Panc1 (cell line): ENCODE results near the gene TSC2. TPM values are rescaled to one million over a fixed set of nuclear protein-coding genes. Genes with fewer than 3 reads are reported as not detected.

Experiments
- ATAC-seq: fragments of 200-7000 bp; cut with Tn5 transposase; 2 replicates; pipeline ENCODE4 v1.9.1; 2020; ENCODE audit warnings: mild to moderate bottlenecking, moderate library complexity
- BruUV-seq: library from RNA; stranded (reverse); fragments of 400-500 nt; replicated peaks from 2 replicates; lab custom pipeline; 2021; lab: Mats Ljungman, UMichigan
- CTCF ChIA-PET: fragments of 300-600 bp; sonication (Branson Sonifier 250); formaldehyde crosslinking; loops from one replicate; lab custom pipeline; 2022; ENCODE audit warnings: antibody characterized with exemption; lab: Charles Lee
- POLR2A ChIA-PET: fragments of 300-600 bp; sonication (Branson Sonifier 250); formaldehyde crosslinking; loops from one replicate; lab custom pipeline; 2022; ENCODE audit warnings: antibody characterized with exemption; lab: Charles Lee
- DNase-seq: peaks from one replicate; pipeline ENCODE4 v3.0.0-alpha.2; 2010; ENCODE audit warnings: low read depth, low spot score
- H3K27ac ChIP-seq: 2 replicates; pipeline ENCODE4 v1.5.1; 2011; ENCODE audit warnings: mild to moderate bottlenecking, low read length, inconsistent platforms
- H3K27me3 ChIP-seq: fragments of 200-500 bp; sonication (Bioruptor generic); 2 replicates; pipeline ENCODE4 v1.6.0; 2014; ENCODE audit warnings: low read length, inconsistent platforms; ENCODE audit not compliant: control insufficient read depth, insufficient read depth
- H3K36me3 ChIP-seq: fragments of 200-500 bp; sonication (Bioruptor generic); 2 replicates; pipeline ENCODE4 v1.5.1; 2014; ENCODE audit warnings: inconsistent platforms, mild to moderate bottlenecking, low read length, moderate library complexity; ENCODE audit not compliant: control insufficient read depth, insufficient read depth
- H3K4me1 ChIP-seq: 2 replicates; pipeline ENCODE4 v1.5.1; 2011; ENCODE audit warnings: inconsistent platforms, mild to moderate bottlenecking, low read length, moderate library complexity; ENCODE audit not compliant: control insufficient read depth, insufficient read depth
- H3K4me3 ChIP-seq, 2 experiments: 2 replicates each; pipeline ENCODE4 v1.5.1; 2011 to 2012; ENCODE audit warnings: low read depth in 2 of 2, low read length in 2 of 2, mild to moderate bottlenecking in 2 of 2, inconsistent platforms in 1 of 2, moderate library complexity in 1 of 2
- H3K9me3 ChIP-seq: fragments of 200-500 bp; sonication (Bioruptor generic); 2 replicates; pipeline ENCODE4 v1.5.1; 2014; ENCODE audit warnings: low read depth, mild to moderate bottlenecking, inconsistent platforms, low read length, moderate library complexity; ENCODE audit not compliant: control insufficient read depth, insufficient read depth
- POLR2AphosphoS5 ChIP-seq: IDR thresholded peaks from 2 replicates; pipeline ENCODE4 v1.6.1; 2012; ENCODE audit warnings: mild to moderate bottlenecking, low read depth, low read length, moderate library complexity
- SIN3A ChIP-seq: IDR thresholded peaks from 2 replicates; pipeline ENCODE4 v1.6.1; 2012; ENCODE audit warnings: low read depth, mild to moderate bottlenecking, low read length, moderate library complexity, borderline replicate concordance; ENCODE audit not compliant: insufficient read depth
- TCF7L2 ChIP-seq: IDR thresholded peaks from 2 replicates; pipeline ENCODE4 v1.6.1; 2011; ENCODE audit warnings: mild to moderate bottlenecking, low read depth, low read length, inconsistent platforms
- in situ Hi-C: cut with HindIII; loops from 2 replicates; pipeline ENCODE4 v1.10.0; 2016; ENCODE audit warnings: low sequenced_read_pairs, low pct_unique_long_range_greater_than_20kb
- intact Hi-C: fragments of 100-400 bp; cut with micrococcal nuclease; formaldehyde crosslinking; loops from one replicate; pipeline ENCODE4 v1.10.0; 2022; ENCODE audit not compliant: unreplicated experiment
- total RNA-seq: library from RNA; stranded (reverse); gene quantifications from one replicate; pipeline ENCODE4 v1.2.1, GENCODE V29; 2021; ENCODE audit not compliant: unreplicated experiment
- TF ChIP-seq, protein P1 (sequence below): fragments of 450-650 bp; IDR thresholded peaks from 2 replicates; pipeline ENCODE4 v1.5.1; 2017; ENCODE audit warnings: mild to moderate bottlenecking
- TF ChIP-seq, protein P2 (sequence below), 2 experiments: IDR thresholded peaks; 2 replicates each; pipeline ENCODE4 v1.6.1; 2011 to 2012; ENCODE audit warnings: low read depth in 2 of 2, control low read depth in 1 of 2, low read length in 1 of 2, mild to moderate bottlenecking in 1 of 2, moderate library complexity in 1 of 2; ENCODE audit not compliant: insufficient read depth in 1 of 2

Gene TSC2
- total RNA-seq, 1 experiment from 2014 or later: 115 TPM

DNA sequence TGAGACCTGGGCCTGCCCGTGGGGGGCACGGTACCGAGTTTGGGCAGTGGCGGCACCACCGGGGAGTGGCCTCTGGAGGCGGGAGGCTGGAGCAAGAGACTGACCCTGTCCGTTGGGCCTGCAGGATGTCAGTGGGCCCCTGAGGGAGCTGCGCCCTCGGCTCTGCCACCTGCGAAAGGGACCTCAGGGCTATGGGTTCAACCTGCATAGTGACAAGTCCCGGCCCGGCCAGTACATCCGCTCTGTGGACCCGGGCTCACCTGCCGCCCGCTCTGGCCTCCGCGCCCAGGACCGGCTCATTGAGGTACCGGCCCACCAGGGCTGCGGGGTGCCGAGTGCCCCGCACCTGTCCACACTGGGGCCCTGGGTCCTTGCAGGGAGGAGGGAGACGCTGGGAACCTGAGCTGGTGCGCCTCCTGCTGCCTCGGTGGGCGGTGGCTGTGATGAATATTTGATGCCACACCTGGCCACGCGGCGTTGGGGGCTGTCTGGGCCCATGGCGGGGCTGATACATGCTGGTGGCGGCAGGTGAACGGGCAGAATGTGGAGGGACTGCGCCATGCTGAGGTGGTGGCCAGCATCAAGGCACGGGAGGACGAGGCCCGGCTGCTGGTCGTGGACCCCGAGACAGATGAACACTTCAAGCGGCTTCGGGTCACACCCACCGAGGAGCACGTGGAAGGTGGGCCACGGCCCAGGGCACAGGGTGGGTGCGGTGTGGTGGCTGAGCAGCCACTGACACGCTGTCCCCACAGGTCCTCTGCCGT is 11.4 kb upstream of the TSC2 start:
- Histone ChIP-seq H3K4me1 (peaks cover 77% of the 10 kb centered on the region), H3K27ac (peak overlapping the region; percentile 91), H3K9me3 (no peaks in the 10 kb centered on the region), H3K4me3 (no peak overlapping the region), H3K36me3 (no peaks in the 10 kb centered on the region), H3K27me3 (no peaks in the 10 kb centered on the region)
- in situ Hi-C loops (no loop called here), intact Hi-C loops (no loop called here)
- ChIA-PET POLR2A (no interaction called here), CTCF (no interaction called here)
- DNase-seq (no peak), ATAC-seq (peak; percentile 0; the same call in 1 of the 2 replicates)
- no TSS peak for BruUV-seq
- TF ChIP-seq POLR2AphosphoS5 (no peak), SIN3A (no peak), TCF7L2 (no peak)
- TF ChIP-seq, protein P1, sequence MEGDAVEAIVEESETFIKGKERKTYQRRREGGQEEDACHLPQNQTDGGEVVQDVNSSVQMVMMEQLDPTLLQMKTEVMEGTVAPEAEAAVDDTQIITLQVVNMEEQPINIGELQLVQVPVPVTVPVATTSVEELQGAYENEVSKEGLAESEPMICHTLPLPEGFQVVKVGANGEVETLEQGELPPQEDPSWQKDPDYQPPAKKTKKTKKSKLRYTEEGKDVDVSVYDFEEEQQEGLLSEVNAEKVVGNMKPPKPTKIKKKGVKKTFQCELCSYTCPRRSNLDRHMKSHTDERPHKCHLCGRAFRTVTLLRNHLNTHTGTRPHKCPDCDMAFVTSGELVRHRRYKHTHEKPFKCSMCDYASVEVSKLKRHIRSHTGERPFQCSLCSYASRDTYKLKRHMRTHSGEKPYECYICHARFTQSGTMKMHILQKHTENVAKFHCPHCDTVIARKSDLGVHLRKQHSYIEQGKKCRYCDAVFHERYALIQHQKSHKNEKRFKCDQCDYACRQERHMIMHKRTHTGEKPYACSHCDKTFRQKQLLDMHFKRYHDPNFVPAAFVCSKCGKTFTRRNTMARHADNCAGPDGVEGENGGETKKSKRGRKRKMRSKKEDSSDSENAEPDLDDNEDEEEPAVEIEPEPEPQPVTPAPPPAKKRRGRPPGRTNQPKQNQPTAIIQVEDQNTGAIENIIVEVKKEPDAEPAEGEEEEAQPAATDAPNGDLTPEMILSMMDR: no peak
- TF ChIP-seq, protein P2, sequence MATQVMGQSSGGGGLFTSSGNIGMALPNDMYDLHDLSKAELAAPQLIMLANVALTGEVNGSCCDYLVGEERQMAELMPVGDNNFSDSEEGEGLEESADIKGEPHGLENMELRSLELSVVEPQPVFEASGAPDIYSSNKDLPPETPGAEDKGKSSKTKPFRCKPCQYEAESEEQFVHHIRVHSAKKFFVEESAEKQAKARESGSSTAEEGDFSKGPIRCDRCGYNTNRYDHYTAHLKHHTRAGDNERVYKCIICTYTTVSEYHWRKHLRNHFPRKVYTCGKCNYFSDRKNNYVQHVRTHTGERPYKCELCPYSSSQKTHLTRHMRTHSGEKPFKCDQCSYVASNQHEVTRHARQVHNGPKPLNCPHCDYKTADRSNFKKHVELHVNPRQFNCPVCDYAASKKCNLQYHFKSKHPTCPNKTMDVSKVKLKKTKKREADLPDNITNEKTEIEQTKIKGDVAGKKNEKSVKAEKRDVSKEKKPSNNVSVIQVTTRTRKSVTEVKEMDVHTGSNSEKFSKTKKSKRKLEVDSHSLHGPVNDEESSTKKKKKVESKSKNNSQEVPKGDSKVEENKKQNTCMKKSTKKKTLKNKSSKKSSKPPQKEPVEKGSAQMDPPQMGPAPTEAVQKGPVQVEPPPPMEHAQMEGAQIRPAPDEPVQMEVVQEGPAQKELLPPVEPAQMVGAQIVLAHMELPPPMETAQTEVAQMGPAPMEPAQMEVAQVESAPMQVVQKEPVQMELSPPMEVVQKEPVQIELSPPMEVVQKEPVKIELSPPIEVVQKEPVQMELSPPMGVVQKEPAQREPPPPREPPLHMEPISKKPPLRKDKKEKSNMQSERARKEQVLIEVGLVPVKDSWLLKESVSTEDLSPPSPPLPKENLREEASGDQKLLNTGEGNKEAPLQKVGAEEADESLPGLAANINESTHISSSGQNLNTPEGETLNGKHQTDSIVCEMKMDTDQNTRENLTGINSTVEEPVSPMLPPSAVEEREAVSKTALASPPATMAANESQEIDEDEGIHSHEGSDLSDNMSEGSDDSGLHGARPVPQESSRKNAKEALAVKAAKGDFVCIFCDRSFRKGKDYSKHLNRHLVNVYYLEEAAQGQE (IDR thresholded peaks at IDR 0.05; ENCODE audit: insufficient read depth in 1 of 2, low read depth in 2 of 2, low read length in 1 of 2): no peak

DNA sequence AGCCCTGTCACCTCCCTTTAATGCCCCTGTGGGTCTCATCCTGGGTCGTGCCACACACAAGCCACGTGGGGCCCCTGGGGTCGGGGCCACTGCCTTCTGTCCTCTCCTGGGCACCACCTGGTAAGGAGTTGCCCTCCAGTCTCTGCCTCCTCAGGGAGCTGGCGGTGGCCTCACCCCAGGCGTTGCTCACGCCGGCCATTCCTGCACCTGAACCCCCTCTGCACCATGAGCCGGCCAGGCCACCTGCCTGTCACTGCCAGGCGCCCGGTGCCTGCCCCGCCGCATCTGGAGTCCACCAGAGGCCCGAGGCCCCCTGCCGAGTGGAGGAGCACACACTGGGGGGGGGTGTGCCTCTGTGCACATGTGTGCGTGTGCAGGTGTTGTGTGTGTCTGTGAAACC is 10.7 kb upstream of the TSC2 start:
- CTCF ChIA-PET: no interaction called here
- Histone ChIP-seq H3K4me3 (no peak overlapping the region), H3K36me3 (no peaks in the 10 kb centered on the region), H3K27ac (peak overlapping the region; percentile 91), H3K27me3 (no peaks in the 10 kb centered on the region), H3K4me1 (peaks cover 75% of the 10 kb centered on the region), H3K9me3 (no peaks in the 10 kb centered on the region)
- in situ Hi-C loops: no loop called here
- no TSS peak for BruUV-seq
- DNase-seq (no peak), ATAC-seq (no peak)
- POLR2A ChIA-PET: no interaction called here
- intact Hi-C loops: no loop called here
- TF ChIP-seq SIN3A (no peak), POLR2AphosphoS5 (no peak), TCF7L2 (no peak)
- TF ChIP-seq, protein P2 (IDR thresholded peaks at IDR 0.05; ENCODE audit: insufficient read depth in 1 of 2, low read depth in 2 of 2, low read length in 1 of 2): no peak
- TF ChIP-seq, protein P1: no peak
